HG03045 (cell line): ENCODE measurements around the gene GGT5.

ENCODE experiments used
- ATAC-seq: cut with Tn5 transposase; IDR thresholded peaks from one replicate; pipeline ENCODE4 v1.9.1; 2021; ENCODE audit warnings: mild to moderate bottlenecking, moderate library complexity; ENCODE audit not compliant: unreplicated experiment

The GGT5 gene

GRCh38 chr22:24170188-24170587 is 74.7 kb downstream of the GGT5 start:
- ATAC-seq = no peak
